Measurements from ENCODE around the gene PTPRU. TPM values are rescaled to one million over a fixed set of nuclear protein-coding genes. Genes with fewer than 3 reads are reported as not detected.

The PTPRU gene
- total RNA-seq, 1 experiment from 2014 or later: 0.72 TPM

GRCh38 chr1:29305943-29306342 is 69.6 kb downstream of the PTPRU start:
- H3K27ac ChIP-seq (ENCODE audit: low read length): no peak overlapping the region
- no peaks in the 10 kb centered on the region for H3K4me1 ChIP-seq (ENCODE audit: control insufficient read depth, insufficient read depth, low read length)
- ATAC-seq (no peak; the same call in 1 of the 2 replicates), DNase-seq (ENCODE audit: low read depth, low spot score) (no peak)
- BruUV-seq (replicated peaks): no TSS peak
- TF ChIP-seq SIN3A (IDR thresholded peaks at IDR 0.05; ENCODE audit: borderline replicate concordance, insufficient read depth, low read depth, low read length): no peak
- TF ChIP-seq REST (IDR thresholded peaks at IDR 0.05; ENCODE audit: insufficient read depth in 1 of 2, low read depth in 2 of 2, low read length in 1 of 2): no peak
- TF ChIP-seq CTCF (IDR thresholded peaks at IDR 0.05): no peak
- no peak for TF ChIP-seq POLR2AphosphoS5 (IDR thresholded peaks at IDR 0.05; ENCODE audit: low read depth, low read length)
- no peak for TF ChIP-seq TCF7L2 (IDR thresholded peaks at IDR 0.05; ENCODE audit: low read depth, low read length)
- H3K9me3 ChIP-seq (ENCODE audit: control insufficient read depth, insufficient read depth, low read depth, low read length): no peaks in the 10 kb centered on the region
- intact Hi-C loops (cut with micrococcal nuclease; ENCODE audit: unreplicated experiment) (no loop called here), in situ Hi-C loops (cut with HindIII; ENCODE audit: low pct_unique_long_range_greater_than_20kb, low sequenced_read_pairs) (no loop called here)
- CTCF ChIA-PET: no interaction called here
- H3K36me3 ChIP-seq (ENCODE audit: control insufficient read depth, insufficient read depth, low read length): no peaks in the 10 kb centered on the region
- POLR2A ChIA-PET: no interaction called here
- H3K4me3 ChIP-seq (ENCODE audit: low read depth in 2 of 2, low read length in 2 of 2): no peak overlapping the region
- no peaks in the 10 kb centered on the region for H3K27me3 ChIP-seq (ENCODE audit: control insufficient read depth, insufficient read depth, low read length)

GRCh38 chr1:29306471-29307140 is 70.3 kb downstream of the PTPRU start:
- in situ Hi-C loops (cut with HindIII; ENCODE audit: low pct_unique_long_range_greater_than_20kb, low sequenced_read_pairs) (no loop called here), intact Hi-C loops (cut with micrococcal nuclease; ENCODE audit: unreplicated experiment) (no loop called here)
- ChIA-PET CTCF (no interaction called here), POLR2A (no interaction called here)
- no peak for ATAC-seq
- Histone ChIP-seq H3K4me1 (ENCODE audit: control insufficient read depth, insufficient read depth, low read length) (no peaks in the 10 kb centered on the region), H3K4me3 (ENCODE audit: low read depth in 2 of 2, low read length in 2 of 2) (no peak overlapping the region), H3K27me3 (ENCODE audit: control insufficient read depth, insufficient read depth, low read length) (no peaks in the 10 kb centered on the region), H3K27ac (ENCODE audit: low read length) (no peak overlapping the region), H3K9me3 (ENCODE audit: control insufficient read depth, insufficient read depth, low read depth, low read length) (no peaks in the 10 kb centered on the region), H3K36me3 (ENCODE audit: control insufficient read depth, insufficient read depth, low read length) (no peaks in the 10 kb centered on the region)
- no TSS peak for BruUV-seq (replicated peaks)
- no peak for DNase-seq (ENCODE audit: low read depth, low spot score)
- TF ChIP-seq CTCF (IDR thresholded peaks at IDR 0.05): no peak
- TF ChIP-seq REST (IDR thresholded peaks at IDR 0.05; ENCODE audit: insufficient read depth in 1 of 2, low read depth in 2 of 2, low read length in 1 of 2): no peak
- no peak for TF ChIP-seq POLR2AphosphoS5 (IDR thresholded peaks at IDR 0.05; ENCODE audit: low read depth, low read length)
- no peak for TF ChIP-seq SIN3A (IDR thresholded peaks at IDR 0.05; ENCODE audit: borderline replicate concordance, insufficient read depth, low read depth, low read length)
- TF ChIP-seq TCF7L2 (IDR thresholded peaks at IDR 0.05; ENCODE audit: low read depth, low read length): no peak
